Panc1 (cell line): Measurements from ENCODE around the gene MGA. TPM values are rescaled to one million over a fixed set of nuclear protein-coding genes. Genes with fewer than 3 reads are reported as not detected.

Source experiments
- ATAC-seq: fragments of 200-7000 bp; cut with Tn5 transposase; 2 replicates; pipeline ENCODE4 v1.9.1; 2020; ENCODE audit warnings: mild to moderate bottlenecking, moderate library complexity
- BruUV-seq: library from RNA; stranded (reverse); fragments of 400-500 nt; replicated peaks from 2 replicates; lab custom pipeline; 2021; lab: Mats Ljungman, UMichigan
- CTCF ChIA-PET: fragments of 300-600 bp; sonication (Branson Sonifier 250); formaldehyde crosslinking; loops from one replicate; lab custom pipeline; 2022; ENCODE audit warnings: antibody characterized with exemption; lab: Charles Lee
- POLR2A ChIA-PET: fragments of 300-600 bp; sonication (Branson Sonifier 250); formaldehyde crosslinking; loops from one replicate; lab custom pipeline; 2022; ENCODE audit warnings: antibody characterized with exemption; lab: Charles Lee
- DNase-seq: peaks from one replicate; pipeline ENCODE4 v3.0.0-alpha.2; 2010; ENCODE audit warnings: low read depth, low spot score
- H3K27ac ChIP-seq: 2 replicates; pipeline ENCODE4 v1.5.1; 2011; ENCODE audit warnings: mild to moderate bottlenecking, low read length, inconsistent platforms
- H3K27me3 ChIP-seq: fragments of 200-500 bp; sonication (Bioruptor generic); 2 replicates; pipeline ENCODE4 v1.6.0; 2014; ENCODE audit warnings: low read length, inconsistent platforms; ENCODE audit not compliant: control insufficient read depth, insufficient read depth
- H3K36me3 ChIP-seq: fragments of 200-500 bp; sonication (Bioruptor generic); 2 replicates; pipeline ENCODE4 v1.5.1; 2014; ENCODE audit warnings: inconsistent platforms, mild to moderate bottlenecking, low read length, moderate library complexity; ENCODE audit not compliant: control insufficient read depth, insufficient read depth
- H3K4me1 ChIP-seq: 2 replicates; pipeline ENCODE4 v1.5.1; 2011; ENCODE audit warnings: inconsistent platforms, mild to moderate bottlenecking, low read length, moderate library complexity; ENCODE audit not compliant: control insufficient read depth, insufficient read depth
- H3K4me3 ChIP-seq, 2 experiments: 2 replicates each; pipeline ENCODE4 v1.5.1; 2011 to 2012; ENCODE audit warnings: low read depth in 2 of 2, low read length in 2 of 2, mild to moderate bottlenecking in 2 of 2, inconsistent platforms in 1 of 2, moderate library complexity in 1 of 2
- H3K9me3 ChIP-seq: fragments of 200-500 bp; sonication (Bioruptor generic); 2 replicates; pipeline ENCODE4 v1.5.1; 2014; ENCODE audit warnings: low read depth, mild to moderate bottlenecking, inconsistent platforms, low read length, moderate library complexity; ENCODE audit not compliant: control insufficient read depth, insufficient read depth
- POLR2AphosphoS5 ChIP-seq: IDR thresholded peaks from 2 replicates; pipeline ENCODE4 v1.6.1; 2012; ENCODE audit warnings: mild to moderate bottlenecking, low read depth, low read length, moderate library complexity
- SIN3A ChIP-seq: IDR thresholded peaks from 2 replicates; pipeline ENCODE4 v1.6.1; 2012; ENCODE audit warnings: low read depth, mild to moderate bottlenecking, low read length, moderate library complexity, borderline replicate concordance; ENCODE audit not compliant: insufficient read depth
- TCF7L2 ChIP-seq: IDR thresholded peaks from 2 replicates; pipeline ENCODE4 v1.6.1; 2011; ENCODE audit warnings: mild to moderate bottlenecking, low read depth, low read length, inconsistent platforms
- in situ Hi-C: cut with HindIII; loops from 2 replicates; pipeline ENCODE4 v1.10.0; 2016; ENCODE audit warnings: low sequenced_read_pairs, low pct_unique_long_range_greater_than_20kb
- intact Hi-C: fragments of 100-400 bp; cut with micrococcal nuclease; formaldehyde crosslinking; loops from one replicate; pipeline ENCODE4 v1.10.0; 2022; ENCODE audit not compliant: unreplicated experiment
- total RNA-seq: library from RNA; stranded (reverse); gene quantifications from one replicate; pipeline ENCODE4 v1.2.1, GENCODE V29; 2021; ENCODE audit not compliant: unreplicated experiment
- TF ChIP-seq, protein P1 (sequence below): fragments of 450-650 bp; IDR thresholded peaks from 2 replicates; pipeline ENCODE4 v1.5.1; 2017; ENCODE audit warnings: mild to moderate bottlenecking
- TF ChIP-seq, protein P2 (sequence below), 2 experiments: IDR thresholded peaks; 2 replicates each; pipeline ENCODE4 v1.6.1; 2011 to 2012; ENCODE audit warnings: low read depth in 2 of 2, control low read depth in 1 of 2, low read length in 1 of 2, mild to moderate bottlenecking in 1 of 2, moderate library complexity in 1 of 2; ENCODE audit not compliant: insufficient read depth in 1 of 2

MGA gene
- total RNA-seq, 1 experiment from 2014 or later: 43.6 TPM

DNA sequence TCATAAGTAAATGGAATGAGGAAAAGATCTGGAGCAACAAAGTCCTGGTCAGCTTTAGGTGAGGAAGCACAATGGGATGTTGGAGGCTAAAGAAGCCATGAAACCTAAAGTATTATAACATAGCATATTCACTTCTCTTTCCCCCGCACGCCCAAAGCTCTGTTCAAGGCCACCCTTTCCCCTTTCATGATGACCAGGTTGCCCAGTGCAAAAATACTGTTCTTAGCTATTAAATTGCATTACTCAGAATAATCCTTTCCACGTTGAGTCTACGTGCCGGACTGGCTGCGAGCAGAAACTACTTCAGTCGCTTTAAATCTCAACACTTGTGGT, 113.5 kb downstream of the MGA start:
- H3K4me1 ChIP-seq: peaks cover 39% of the 10 kb centered on the region
- CTCF ChIA-PET: interaction anchor here (0.6 to 2.8 kb wide), 9 partner anchors 36 to 283 kb away, joined by 3 to 20 read pairs (median 5); partner anchors contain the start of genes EHD4 and PLA2G4B
- POLR2A ChIA-PET: interaction anchor here (0.6 to 1.2 kb wide), 3 partner anchors 9 to 148 kb away, joined by 3 to 12 read pairs (median 3); no protein-coding TSS in a partner anchor
- H3K4me3 ChIP-seq: peak overlapping the region; percentile 65 to 99
- TF ChIP-seq SIN3A (no peak), POLR2AphosphoS5 (no peak), TCF7L2 (no peak)
- TF ChIP-seq, protein P1, sequence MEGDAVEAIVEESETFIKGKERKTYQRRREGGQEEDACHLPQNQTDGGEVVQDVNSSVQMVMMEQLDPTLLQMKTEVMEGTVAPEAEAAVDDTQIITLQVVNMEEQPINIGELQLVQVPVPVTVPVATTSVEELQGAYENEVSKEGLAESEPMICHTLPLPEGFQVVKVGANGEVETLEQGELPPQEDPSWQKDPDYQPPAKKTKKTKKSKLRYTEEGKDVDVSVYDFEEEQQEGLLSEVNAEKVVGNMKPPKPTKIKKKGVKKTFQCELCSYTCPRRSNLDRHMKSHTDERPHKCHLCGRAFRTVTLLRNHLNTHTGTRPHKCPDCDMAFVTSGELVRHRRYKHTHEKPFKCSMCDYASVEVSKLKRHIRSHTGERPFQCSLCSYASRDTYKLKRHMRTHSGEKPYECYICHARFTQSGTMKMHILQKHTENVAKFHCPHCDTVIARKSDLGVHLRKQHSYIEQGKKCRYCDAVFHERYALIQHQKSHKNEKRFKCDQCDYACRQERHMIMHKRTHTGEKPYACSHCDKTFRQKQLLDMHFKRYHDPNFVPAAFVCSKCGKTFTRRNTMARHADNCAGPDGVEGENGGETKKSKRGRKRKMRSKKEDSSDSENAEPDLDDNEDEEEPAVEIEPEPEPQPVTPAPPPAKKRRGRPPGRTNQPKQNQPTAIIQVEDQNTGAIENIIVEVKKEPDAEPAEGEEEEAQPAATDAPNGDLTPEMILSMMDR: no peak
- TF ChIP-seq, protein P2, sequence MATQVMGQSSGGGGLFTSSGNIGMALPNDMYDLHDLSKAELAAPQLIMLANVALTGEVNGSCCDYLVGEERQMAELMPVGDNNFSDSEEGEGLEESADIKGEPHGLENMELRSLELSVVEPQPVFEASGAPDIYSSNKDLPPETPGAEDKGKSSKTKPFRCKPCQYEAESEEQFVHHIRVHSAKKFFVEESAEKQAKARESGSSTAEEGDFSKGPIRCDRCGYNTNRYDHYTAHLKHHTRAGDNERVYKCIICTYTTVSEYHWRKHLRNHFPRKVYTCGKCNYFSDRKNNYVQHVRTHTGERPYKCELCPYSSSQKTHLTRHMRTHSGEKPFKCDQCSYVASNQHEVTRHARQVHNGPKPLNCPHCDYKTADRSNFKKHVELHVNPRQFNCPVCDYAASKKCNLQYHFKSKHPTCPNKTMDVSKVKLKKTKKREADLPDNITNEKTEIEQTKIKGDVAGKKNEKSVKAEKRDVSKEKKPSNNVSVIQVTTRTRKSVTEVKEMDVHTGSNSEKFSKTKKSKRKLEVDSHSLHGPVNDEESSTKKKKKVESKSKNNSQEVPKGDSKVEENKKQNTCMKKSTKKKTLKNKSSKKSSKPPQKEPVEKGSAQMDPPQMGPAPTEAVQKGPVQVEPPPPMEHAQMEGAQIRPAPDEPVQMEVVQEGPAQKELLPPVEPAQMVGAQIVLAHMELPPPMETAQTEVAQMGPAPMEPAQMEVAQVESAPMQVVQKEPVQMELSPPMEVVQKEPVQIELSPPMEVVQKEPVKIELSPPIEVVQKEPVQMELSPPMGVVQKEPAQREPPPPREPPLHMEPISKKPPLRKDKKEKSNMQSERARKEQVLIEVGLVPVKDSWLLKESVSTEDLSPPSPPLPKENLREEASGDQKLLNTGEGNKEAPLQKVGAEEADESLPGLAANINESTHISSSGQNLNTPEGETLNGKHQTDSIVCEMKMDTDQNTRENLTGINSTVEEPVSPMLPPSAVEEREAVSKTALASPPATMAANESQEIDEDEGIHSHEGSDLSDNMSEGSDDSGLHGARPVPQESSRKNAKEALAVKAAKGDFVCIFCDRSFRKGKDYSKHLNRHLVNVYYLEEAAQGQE (IDR thresholded peaks at IDR 0.05; ENCODE audit: insufficient read depth in 1 of 2, low read depth in 2 of 2, low read length in 1 of 2): no peak
- intact Hi-C loops: no loop called here
- no peaks in the 10 kb centered on the region for H3K36me3 ChIP-seq
- H3K27me3 ChIP-seq: no peaks in the 10 kb centered on the region
- in situ Hi-C loops: no loop called here
- no peaks in the 10 kb centered on the region for H3K9me3 ChIP-seq
- no TSS peak for BruUV-seq
- peak; percentile 1; the same call in 1 of the 2 replicates for ATAC-seq
- peak overlapping the region; percentile 93 for H3K27ac ChIP-seq
- DNase-seq: no peak

DNA sequence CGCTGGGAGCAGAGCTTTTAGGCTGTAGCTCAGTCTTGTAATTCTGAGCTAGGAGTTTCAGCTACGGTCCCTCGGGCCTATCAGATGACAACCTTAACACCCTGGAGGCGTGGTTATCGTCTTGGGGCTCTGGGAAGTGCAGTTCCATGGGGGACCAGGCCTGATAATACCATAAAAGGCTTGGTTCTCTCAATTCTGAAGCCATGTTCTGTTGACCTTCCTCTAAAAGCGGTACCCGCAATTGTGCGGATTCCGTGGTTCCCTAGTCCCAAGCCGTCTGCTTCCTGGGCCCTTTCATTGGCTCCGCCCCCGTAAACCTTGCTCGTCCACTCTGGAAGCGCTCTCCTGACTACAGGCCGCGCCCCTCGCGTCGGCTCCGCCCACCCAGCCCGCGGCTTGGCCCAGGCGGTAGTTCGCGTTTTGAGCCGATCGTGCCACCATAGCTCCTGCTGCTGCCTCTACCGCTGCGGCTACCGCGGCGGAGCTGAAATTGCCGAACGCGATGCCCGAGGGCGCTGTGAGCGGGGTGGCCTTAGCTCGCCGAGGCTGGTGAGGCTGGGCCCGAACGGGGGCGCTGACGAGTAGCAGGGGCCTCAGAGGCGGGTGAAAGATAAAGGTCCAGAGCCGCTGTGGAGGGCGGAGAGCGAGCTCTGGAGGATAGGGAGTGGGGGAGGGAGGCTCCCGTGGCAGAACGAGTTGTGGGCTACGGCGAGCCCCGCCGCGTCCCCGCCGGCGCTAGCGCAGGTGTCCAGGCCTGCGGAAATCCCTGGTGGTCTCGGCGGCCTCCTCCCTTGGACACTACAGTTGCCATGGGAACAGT, 114.1 kb downstream of the MGA start, which contains the start of gene MAPKBP1:
MAPKBP1 (plus strand) TSS at position 423 of the 820 bp plus-strand sequence. CDS start 792 bp downstream, outside the sequence.
- ChIA-PET CTCF (interaction anchor here (0.8 to 2.8 kb wide), 7 partner anchors 35 to 198 kb away, joined by 3 to 20 read pairs (median 5); partner anchors contain the start of genes EHD4 and PLA2G4B), POLR2A (interaction anchor here (0.6 to 1.2 kb wide), 3 partner anchors 9 to 149 kb away, joined by 3 to 12 read pairs (median 3); no protein-coding TSS in a partner anchor)
- no TSS peak for BruUV-seq

More for the DNA sequence above, 114.1 kb downstream of the MGA start, which contains the start of gene MAPKBP1:
- Histone ChIP-seq H3K4me1 (peaks cover 39% of the 10 kb centered on the region), H3K27ac (peak within 1 kb of the TSS; percentile 93), H3K27me3 (no peaks in the 10 kb centered on the region), H3K4me3 (peak within 1 kb of the TSS; percentile 65 to 99), H3K36me3 (no peaks in the 10 kb centered on the region), H3K9me3 (no peaks in the 10 kb centered on the region)
- intact Hi-C loops: no loop called here
- DNase-seq (peak; percentile 91), ATAC-seq (peak; percentile 95)
- in situ Hi-C loops: no loop called here
- TF ChIP-seq, protein P1: peak; percentile 74
- TF ChIP-seq, protein P2 (IDR thresholded peaks at IDR 0.05; ENCODE audit: insufficient read depth in 1 of 2, low read depth in 2 of 2, low read length in 1 of 2): peak in 1 of 2 experiments; percentile 52; a peak in 1 of 4 replicates
- TF ChIP-seq SIN3A (peak; percentile 82; the same call in 1 of the 2 replicates), TCF7L2 (peak; percentile 73), POLR2AphosphoS5 (peak; percentile 91)
